WTC11 (cell line): ENCODE data around the gene CES5A. TPM values are rescaled to one million over a fixed set of nuclear protein-coding genes. Genes with fewer than 3 reads are reported as not detected.

Source experiments
- ATAC-seq: fragments of 200-7000 bp; cut with Tn5 transposase; 2 replicates; pipeline ENCODE4 v1.10.0; 2021; ENCODE audit warnings: mild to moderate bottlenecking, moderate library complexity
- CTCF ChIA-PET: fragments of 300-600 bp; sonication (Branson Sonifier 250); formaldehyde crosslinking; loops from one replicate; lab custom pipeline; 2021; ENCODE audit warnings: antibody characterized with exemption; lab: Charles Lee
- POLR2A ChIA-PET: fragments of 350-600 bp; sonication (Branson Sonifier 250); formaldehyde crosslinking; loops from one replicate; lab custom pipeline; 2021; ENCODE audit warnings: antibody characterized with exemption; lab: Charles Lee
- DNase-seq: peaks from one replicate; pipeline ENCODE4 v3.0.0; 2021; ENCODE audit warnings: low spot score
- H3K27ac Mint-ChIP-seq: 2 replicates; pipeline ENCODE4 v1.8.0; 2021; ENCODE audit warnings: mixed read lengths
- H3K27me3 Mint-ChIP-seq: 2 replicates; pipeline ENCODE4 v1.8.0; 2021; ENCODE audit warnings: low read depth, mild to moderate bottlenecking, moderate library complexity, mixed read lengths
- H3K36me3 Mint-ChIP-seq: 2 replicates; pipeline ENCODE4 v1.8.0; 2021; ENCODE audit warnings: mixed read lengths
- H3K4me1 Mint-ChIP-seq: 2 replicates; pipeline ENCODE4 v1.8.0; 2022; ENCODE audit warnings: mixed read lengths
- H3K4me3 Mint-ChIP-seq: 2 replicates; pipeline ENCODE4 v1.8.0; 2021; ENCODE audit warnings: mild to moderate bottlenecking, moderate library complexity, mixed read lengths
- H3K9me3 Mint-ChIP-seq: 2 replicates; pipeline ENCODE4 v1.8.0; 2021; ENCODE audit warnings: mixed read lengths
- CREM ChIP-seq: sonication (generic); formaldehyde crosslinking; IDR thresholded peaks from 2 replicates; pipeline ENCODE4 v1.8.1; 2022; ENCODE audit warnings: mild to moderate bottlenecking, missing genetic modification reagents, moderate library complexity
- E2F1 ChIP-seq: sonication (generic); formaldehyde crosslinking; IDR thresholded peaks from 2 replicates; pipeline ENCODE4 v1.8.0; 2022; ENCODE audit warnings: mild to moderate bottlenecking, missing genetic modification reagents
- ESRRA ChIP-seq: sonication (generic); formaldehyde crosslinking; IDR thresholded peaks from 2 replicates; pipeline ENCODE4 v1.8.1; 2022; ENCODE audit warnings: mild to moderate bottlenecking, missing genetic modification reagents, borderline replicate concordance
- FOXJ3 ChIP-seq: sonication (generic); formaldehyde crosslinking; IDR thresholded peaks from 2 replicates; pipeline ENCODE4 v1.9.0; 2021; ENCODE audit warnings: missing genetic modification reagents, mild to moderate bottlenecking, borderline replicate concordance
- FOXP1 ChIP-seq: sonication (generic); formaldehyde crosslinking; IDR thresholded peaks from 2 replicates; pipeline ENCODE4 v1.8.0; 2022; ENCODE audit warnings: missing genetic modification reagents, mild to moderate bottlenecking, moderate library complexity, borderline replicate concordance
- HMGA2 ChIP-seq: fragments of 250-450 bp; sonication (Bioruptor Pico); IDR thresholded peaks from 2 replicates; pipeline ENCODE4 v1.4.0; 2021; ENCODE audit warnings: mild to moderate bottlenecking, moderate library complexity
- IRF2 ChIP-seq: sonication (generic); formaldehyde crosslinking; IDR thresholded peaks from 2 replicates; pipeline ENCODE4 v1.8.0; 2022; ENCODE audit warnings: low read depth, missing genetic modification reagents, borderline replicate concordance
- MLX ChIP-seq: sonication (generic); formaldehyde crosslinking; IDR thresholded peaks from 2 replicates; pipeline ENCODE4 v1.8.1; 2023; ENCODE audit warnings: mild to moderate bottlenecking, missing genetic modification reagents, moderate library complexity
- MXD4 ChIP-seq: fragments of 250-450 bp; sonication (Bioruptor Pico); IDR thresholded peaks from 2 replicates; pipeline ENCODE4 v1.8.0; 2021; ENCODE audit warnings: mild to moderate bottlenecking, moderate library complexity, borderline replicate concordance
- NFATC4 ChIP-seq: fragments of 250-450 bp; sonication (Bioruptor Pico); IDR thresholded peaks from 2 replicates; pipeline ENCODE4 v1.9.0; 2021; ENCODE audit warnings: mild to moderate bottlenecking
- SP1 ChIP-seq: sonication (generic); formaldehyde crosslinking; conservative IDR thresholded peaks from 2 replicates; pipeline ENCODE4 v1.8.1; 2022; ENCODE audit warnings: missing genetic modification reagents
- TEAD1 ChIP-seq: sonication (generic); formaldehyde crosslinking; IDR thresholded peaks from 2 replicates; pipeline ENCODE4 v1.8.0; 2022; ENCODE audit warnings: mild to moderate bottlenecking, missing genetic modification reagents
- ZNF281 ChIP-seq: sonication (generic); formaldehyde crosslinking; IDR thresholded peaks from 2 replicates; pipeline ENCODE4 v1.8.0; 2023; ENCODE audit warnings: mild to moderate bottlenecking, missing genetic modification reagents
- ZNF396 ChIP-seq: fragments of 250-450 bp; sonication (Bioruptor Pico); IDR thresholded peaks from 2 replicates; pipeline ENCODE4 v1.8.0; 2021; ENCODE audit warnings: mild to moderate bottlenecking, moderate library complexity, borderline replicate concordance
- ZNF425 ChIP-seq: fragments of 250-450 bp; sonication (Bioruptor Pico); conservative IDR thresholded peaks from 2 replicates; pipeline ENCODE4 v1.9.0; 2021; ENCODE audit warnings: mild to moderate bottlenecking
- total RNA-seq: library from RNA; stranded (reverse); gene quantifications from 3 replicates; pipeline ENCODE4 v1.2.3, GENCODE V29; 2021
- TF ChIP-seq, protein P1 (sequence below): sonication (generic); formaldehyde crosslinking; IDR thresholded peaks from 2 replicates; pipeline ENCODE4 v1.8.1; 2023; ENCODE audit warnings: mild to moderate bottlenecking, missing genetic modification reagents
- TF ChIP-seq, protein P2 (sequence below): sonication (generic); formaldehyde crosslinking; IDR thresholded peaks from 2 replicates; pipeline ENCODE4 v1.8.0; 2022; ENCODE audit warnings: mild to moderate bottlenecking, missing genetic modification reagents

CES5A gene
- total RNA-seq, 1 experiment from 2014 or later, result not detected

DNA sequence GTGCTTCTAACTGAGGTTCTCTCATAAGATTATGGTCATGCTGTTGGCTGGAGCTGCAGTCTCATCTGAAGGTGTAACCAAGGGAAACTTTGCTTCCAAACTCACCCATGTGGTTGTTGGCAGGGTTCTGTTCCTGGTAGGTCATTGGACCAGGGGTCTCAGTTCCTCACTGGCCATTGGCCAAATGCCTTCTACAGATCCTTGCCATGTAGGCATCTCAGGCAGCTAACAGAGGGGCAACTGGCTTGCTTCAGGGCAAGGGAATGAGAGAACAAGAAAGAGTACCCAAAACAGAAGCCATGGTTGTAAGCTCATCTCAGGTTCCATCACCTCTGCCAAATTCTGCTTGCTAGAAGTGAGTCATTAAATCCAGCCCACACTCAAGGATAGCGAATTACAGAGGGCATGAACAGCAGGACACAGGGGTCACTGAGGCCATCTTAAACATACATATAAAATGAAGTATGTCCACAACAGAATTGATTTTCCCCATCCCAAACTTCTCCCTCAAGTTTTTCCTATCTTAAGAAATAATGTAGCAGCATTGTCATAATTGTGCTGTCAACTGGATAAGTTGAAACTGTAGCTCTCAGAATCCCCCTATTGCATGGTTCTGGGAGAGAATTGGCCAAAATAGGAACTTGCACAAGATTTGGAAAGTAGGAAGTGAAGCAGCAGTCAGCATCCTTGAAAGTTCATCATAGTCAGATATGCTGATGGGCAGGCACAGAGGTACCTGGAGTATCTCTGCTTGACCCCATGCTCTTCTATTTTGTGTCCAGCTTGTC, 42.4 kb upstream of the CES5A start:
- H3K4me1 Mint-ChIP-seq, result peaks cover 19% of the 10 kb centered on the region
- TF ChIP-seq FOXP1 (CRISPR knock-in tag) (no peak), FOXJ3 (CRISPR knock-in tag) (no peak), MLX (CRISPR knock-in tag) (no peak), IRF2 (CRISPR knock-in tag) (no peak), CREM (CRISPR knock-in tag) (no peak), MXD4 (CRISPR knock-in tag) (no peak), ESRRA (CRISPR knock-in tag) (no peak)
- TF ChIP-seq, protein P1, sequence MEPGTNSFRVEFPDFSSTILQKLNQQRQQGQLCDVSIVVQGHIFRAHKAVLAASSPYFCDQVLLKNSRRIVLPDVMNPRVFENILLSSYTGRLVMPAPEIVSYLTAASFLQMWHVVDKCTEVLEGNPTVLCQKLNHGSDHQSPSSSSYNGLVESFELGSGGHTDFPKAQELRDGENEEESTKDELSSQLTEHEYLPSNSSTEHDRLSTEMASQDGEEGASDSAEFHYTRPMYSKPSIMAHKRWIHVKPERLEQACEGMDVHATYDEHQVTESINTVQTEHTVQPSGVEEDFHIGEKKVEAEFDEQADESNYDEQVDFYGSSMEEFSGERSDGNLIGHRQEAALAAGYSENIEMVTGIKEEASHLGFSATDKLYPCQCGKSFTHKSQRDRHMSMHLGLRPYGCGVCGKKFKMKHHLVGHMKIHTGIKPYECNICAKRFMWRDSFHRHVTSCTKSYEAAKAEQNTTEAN (CRISPR knock-in tag), result no peak
- H3K4me3 Mint-ChIP-seq, result no peak overlapping the region
- ChIA-PET CTCF (no interaction called here), POLR2A (no interaction called here)
- H3K9me3 Mint-ChIP-seq, result no peaks in the 10 kb centered on the region
- ATAC-seq (no peak), DNase-seq (no peak)
- H3K36me3 Mint-ChIP-seq, result no peaks in the 10 kb centered on the region
- H3K27ac Mint-ChIP-seq, result no peak overlapping the region
- H3K27me3 Mint-ChIP-seq, result no peaks in the 10 kb centered on the region

DNA sequence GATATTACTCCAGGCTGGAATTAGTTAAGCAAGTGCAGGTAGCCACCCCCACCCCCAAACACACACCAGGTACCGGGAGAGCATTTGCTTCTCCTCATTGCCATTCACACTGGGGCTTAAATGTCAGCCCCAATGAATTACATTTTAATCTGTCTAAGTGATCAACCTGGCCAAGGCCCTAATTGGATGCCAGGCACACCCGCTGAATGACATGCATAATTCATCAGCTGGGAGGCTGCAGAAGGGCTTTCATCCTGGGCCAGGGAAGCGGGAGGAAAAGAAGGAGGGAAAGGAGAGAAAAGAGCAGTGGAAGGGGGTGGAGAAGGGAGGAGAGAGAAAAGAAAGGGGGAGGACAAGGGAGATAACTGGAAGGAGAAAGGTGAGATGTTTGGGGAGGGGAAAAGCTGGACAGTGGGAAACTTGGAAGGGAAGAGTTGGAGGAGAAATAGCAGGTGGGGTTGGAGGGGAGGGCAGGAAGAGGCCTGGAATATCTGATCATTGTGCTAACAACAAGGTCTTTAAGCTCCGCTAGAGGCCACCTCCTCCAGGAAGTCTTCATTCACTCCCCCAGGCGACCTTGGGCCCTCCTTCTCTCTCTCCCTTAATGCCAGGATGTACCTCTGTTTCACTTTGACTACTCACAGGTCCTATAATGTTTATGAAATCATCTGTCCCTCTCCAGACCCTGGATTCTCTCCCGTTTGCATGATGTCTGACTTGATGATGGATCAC, 40.1 kb upstream of the CES5A start:
- Mint-ChIP-seq H3K9me3 (0 out of 2 replicates have a peak, but pooled peaks cover 6% of the 10 kb centered on the region), H3K27ac (no peak overlapping the region), H3K4me3 (no peak overlapping the region)

More for the DNA sequence above, 40.1 kb upstream of the CES5A start:
- DNase-seq (no peak), ATAC-seq (no peak; the same call in none of the 2 replicates)
- ChIA-PET POLR2A (no interaction called here), CTCF (interaction anchor here (2.0 kb wide), 1 partner anchor 450 kb away, joined by 7 read pairs; no protein-coding TSS in a partner anchor)
- no peak for TF ChIP-seq HMGA2 (CRISPR knock-in tag)
- TF ChIP-seq, protein P2, sequence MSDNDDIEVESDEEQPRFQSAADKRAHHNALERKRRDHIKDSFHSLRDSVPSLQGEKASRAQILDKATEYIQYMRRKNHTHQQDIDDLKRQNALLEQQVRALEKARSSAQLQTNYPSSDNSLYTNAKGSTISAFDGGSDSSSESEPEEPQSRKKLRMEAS (CRISPR knock-in tag), result no peak
- no peak for TF ChIP-seq ZNF425
- TF ChIP-seq FOXP1 (CRISPR knock-in tag), result no peak
- TF ChIP-seq ZNF396, result no peak
- no peak for TF ChIP-seq E2F1 (CRISPR knock-in tag)
- TF ChIP-seq NFATC4 (CRISPR knock-in tag), result no peak
- TF ChIP-seq SP1 (CRISPR knock-in tag), result no peak
- no peak for TF ChIP-seq ZNF281
- no peak for TF ChIP-seq TEAD1 (CRISPR knock-in tag)
- peaks cover 19% of the 10 kb centered on the region for H3K4me1 Mint-ChIP-seq
- H3K27me3 Mint-ChIP-seq, result peaks cover 6% of the 10 kb centered on the region
- H3K36me3 Mint-ChIP-seq, result no peaks in the 10 kb centered on the region
